ENCODE data around the gene NEUROD6.

Gene NEUROD6

DNA sequence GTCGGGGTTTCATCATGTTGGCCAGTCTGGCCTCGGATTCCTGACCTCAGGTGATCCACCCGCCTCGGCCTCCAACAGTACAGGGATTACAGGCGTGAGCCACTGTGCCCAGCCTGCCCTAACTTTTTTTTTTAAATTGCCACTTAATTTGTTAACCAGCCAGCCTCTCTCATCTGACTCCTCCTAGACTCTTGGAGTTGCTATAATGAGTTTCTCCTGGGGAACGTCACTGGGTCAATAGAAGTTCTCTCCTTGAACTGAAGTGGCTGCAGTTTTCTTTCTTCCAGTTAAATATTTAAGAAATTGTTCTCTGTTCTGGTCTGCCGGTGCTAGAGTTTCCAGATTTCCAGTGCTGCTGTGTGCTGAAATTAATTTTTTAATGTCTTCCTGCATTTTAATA, 27.6 kb downstream of the NEUROD6 start:
- Histone ChIP-seq H3K27ac (ENCODE audit: low read length) (no peak overlapping the region), H3K27me3 (replicated peaks; ENCODE audit: insufficient read depth, low read length) (no peaks in the 10 kb centered on the region), H3K4me3 (ENCODE audit: low read length) (no peak overlapping the region), H3K4me1 (ENCODE audit: low read length) (no peaks in the 10 kb centered on the region), H3K4me2 (ENCODE audit: low read depth, low read length) (no peak overlapping the region), H2AFZ (ENCODE audit: low read length) (no peak overlapping the region), H4K20me1 (ENCODE audit: insufficient read depth, low read length) (no peaks in the 10 kb centered on the region), H3K36me3 (replicated peaks; ENCODE audit: insufficient read depth, low read length) (no peaks in the 10 kb centered on the region), H3K9ac (ENCODE audit: low read length) (no peak overlapping the region), H3K79me2 (ENCODE audit: low read length) (no peaks in the 10 kb centered on the region), H3K9me3 (replicated peaks; ENCODE audit: insufficient read depth, low read length) (no peaks in the 10 kb centered on the region), H3K9me2 (replicated peaks; ENCODE audit: insufficient read depth, low read length) (no peaks in the 10 kb centered on the region), H3F3A (ENCODE audit: insufficient read depth, low read length) (no peaks in the 10 kb centered on the region)
- no peak for DNase-seq
- TF ChIP-seq, protein P1, sequence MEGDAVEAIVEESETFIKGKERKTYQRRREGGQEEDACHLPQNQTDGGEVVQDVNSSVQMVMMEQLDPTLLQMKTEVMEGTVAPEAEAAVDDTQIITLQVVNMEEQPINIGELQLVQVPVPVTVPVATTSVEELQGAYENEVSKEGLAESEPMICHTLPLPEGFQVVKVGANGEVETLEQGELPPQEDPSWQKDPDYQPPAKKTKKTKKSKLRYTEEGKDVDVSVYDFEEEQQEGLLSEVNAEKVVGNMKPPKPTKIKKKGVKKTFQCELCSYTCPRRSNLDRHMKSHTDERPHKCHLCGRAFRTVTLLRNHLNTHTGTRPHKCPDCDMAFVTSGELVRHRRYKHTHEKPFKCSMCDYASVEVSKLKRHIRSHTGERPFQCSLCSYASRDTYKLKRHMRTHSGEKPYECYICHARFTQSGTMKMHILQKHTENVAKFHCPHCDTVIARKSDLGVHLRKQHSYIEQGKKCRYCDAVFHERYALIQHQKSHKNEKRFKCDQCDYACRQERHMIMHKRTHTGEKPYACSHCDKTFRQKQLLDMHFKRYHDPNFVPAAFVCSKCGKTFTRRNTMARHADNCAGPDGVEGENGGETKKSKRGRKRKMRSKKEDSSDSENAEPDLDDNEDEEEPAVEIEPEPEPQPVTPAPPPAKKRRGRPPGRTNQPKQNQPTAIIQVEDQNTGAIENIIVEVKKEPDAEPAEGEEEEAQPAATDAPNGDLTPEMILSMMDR (IDR thresholded peaks at IDR 0.05; ENCODE audit: low read length): no peak
- no peak for TF ChIP-seq EZH2 (optimal IDR thresholded peaks at IDR 0.05; ENCODE audit: low read depth, low read length)
- no peak for TF ChIP-seq EZH2phosphoT487 (IDR thresholded peaks at IDR 0.05; ENCODE audit: low read length)

- TF ChIP-seq EZH2phosphoT487 (IDR thresholded peaks at IDR 0.05; ENCODE audit: low read length) (no peak), EZH2 (optimal IDR thresholded peaks at IDR 0.05; ENCODE audit: low read depth, low read length) (no peak)
- TF ChIP-seq, protein P1 (IDR thresholded peaks at IDR 0.05; ENCODE audit: low read length): no peak
- H3K27me3 ChIP-seq (replicated peaks; ENCODE audit: insufficient read depth, low read length): no peaks in the 10 kb centered on the region
- no peak overlapping the region for H3K27ac ChIP-seq (ENCODE audit: low read length)
- H3K9ac ChIP-seq (ENCODE audit: low read length): no peak overlapping the region
- no peaks in the 10 kb centered on the region for H4K20me1 ChIP-seq (ENCODE audit: insufficient read depth, low read length)
- no peaks in the 10 kb centered on the region for H3K79me2 ChIP-seq (ENCODE audit: low read length)
- no peak overlapping the region for H3K4me2 ChIP-seq (ENCODE audit: low read depth, low read length)
- no peaks in the 10 kb centered on the region for H3K9me2 ChIP-seq (replicated peaks; ENCODE audit: insufficient read depth, low read length)
- no peak overlapping the region for H3K4me3 ChIP-seq (ENCODE audit: low read length)
- no peaks in the 10 kb centered on the region for H3F3A ChIP-seq (ENCODE audit: insufficient read depth, low read length)
- no peaks in the 10 kb centered on the region for H3K36me3 ChIP-seq (replicated peaks; ENCODE audit: insufficient read depth, low read length)
- H2AFZ ChIP-seq (ENCODE audit: low read length): no peak overlapping the region
- DNase-seq: no peak
- no peaks in the 10 kb centered on the region for H3K4me1 ChIP-seq (ENCODE audit: low read length)
- no peaks in the 10 kb centered on the region for H3K9me3 ChIP-seq (replicated peaks; ENCODE audit: insufficient read depth, low read length)
Measured at GRCh38 chr7:31311552-31311951, 29.0 kb downstream of the NEUROD6 start.

DNA sequence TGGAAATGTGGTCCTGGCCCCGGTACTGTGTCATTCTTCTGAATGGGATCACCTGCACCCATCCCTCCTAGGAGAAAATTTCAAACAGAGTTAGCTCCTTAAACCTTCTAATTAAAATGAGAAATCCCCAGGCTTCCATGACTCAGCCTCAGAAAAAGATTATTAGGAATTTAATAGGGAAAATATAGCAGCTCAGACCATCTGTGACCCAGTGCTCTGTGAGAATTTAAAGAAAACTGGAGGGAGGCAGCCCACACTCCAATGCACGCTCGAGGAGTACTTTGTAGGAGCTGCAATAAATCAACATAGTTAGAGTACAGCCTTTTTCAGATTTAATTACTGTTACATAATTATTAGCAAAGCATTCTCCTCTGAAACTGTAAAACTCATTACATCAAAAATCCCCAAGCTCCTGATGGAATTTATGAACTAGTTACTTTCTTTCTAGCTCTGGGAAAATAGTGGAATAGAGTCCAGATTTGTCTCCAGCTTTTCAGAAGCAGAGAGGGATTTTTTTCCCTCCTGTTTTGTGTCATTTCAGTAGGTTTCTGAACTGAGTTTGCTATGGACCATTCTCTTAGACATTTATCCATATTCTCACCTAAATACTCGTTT, 30.1 kb downstream of the NEUROD6 start:
- Histone ChIP-seq H3K4me2 (ENCODE audit: low read depth, low read length) (no peak overlapping the region), H3K36me3 (replicated peaks; ENCODE audit: insufficient read depth, low read length) (no peaks in the 10 kb centered on the region), H3K9ac (ENCODE audit: low read length) (no peak overlapping the region), H4K20me1 (ENCODE audit: insufficient read depth, low read length) (no peaks in the 10 kb centered on the region), H3K4me1 (ENCODE audit: low read length) (no peaks in the 10 kb centered on the region), H3K9me2 (replicated peaks; ENCODE audit: insufficient read depth, low read length) (no peaks in the 10 kb centered on the region), H3K27me3 (replicated peaks; ENCODE audit: insufficient read depth, low read length) (no peaks in the 10 kb centered on the region), H3K79me2 (ENCODE audit: low read length) (no peaks in the 10 kb centered on the region), H2AFZ (ENCODE audit: low read length) (no peak overlapping the region), H3K9me3 (replicated peaks; ENCODE audit: insufficient read depth, low read length) (no peaks in the 10 kb centered on the region), H3F3A (ENCODE audit: insufficient read depth, low read length) (no peaks in the 10 kb centered on the region), H3K4me3 (ENCODE audit: low read length) (no peak overlapping the region), H3K27ac (ENCODE audit: low read length) (no peak overlapping the region)
- DNase-seq: no peak
- TF ChIP-seq, protein P1 (IDR thresholded peaks at IDR 0.05; ENCODE audit: low read length): no peak
- no peak for TF ChIP-seq EZH2phosphoT487 (IDR thresholded peaks at IDR 0.05; ENCODE audit: low read length)
